RWPE1 (cell line): ENCODE data around the gene TSPO.
A peak's percentile ranks its signal among the peaks of the same experiment; 100 is the strongest.

Source experiments
- CTCF ChIA-PET: fragments of 350-600 bp; sonication (Branson Sonifier 250); formaldehyde crosslinking; extraction: SDS; loops from one replicate; lab custom pipeline; 2021; lab: Yijun Ruan, JAX
- POLR2A ChIA-PET: fragments of 400-600 bp; formaldehyde crosslinking; extraction: SDS; loops from one replicate; lab custom pipeline; 2020; ENCODE audit warnings: antibody characterized with exemption; ENCODE audit not compliant: low non-redundant PET; lab: Yijun Ruan, JAX
- DNase-seq: peaks from one replicate; pipeline ENCODE4 v3.0.0; 2012; ENCODE audit warnings: low spot score
- H3K27ac ChIP-seq: fragments of 450-650 bp; 2 replicates; pipeline ENCODE4 v1.5.1; 2017
- TF ChIP-seq, protein P1 (sequence below): fragments of 450-650 bp; conservative IDR thresholded peaks from 2 replicates; pipeline ENCODE4 v1.5.1; 2017; ENCODE audit warnings: low read depth, mild to moderate bottlenecking

TSPO gene

DNA sequence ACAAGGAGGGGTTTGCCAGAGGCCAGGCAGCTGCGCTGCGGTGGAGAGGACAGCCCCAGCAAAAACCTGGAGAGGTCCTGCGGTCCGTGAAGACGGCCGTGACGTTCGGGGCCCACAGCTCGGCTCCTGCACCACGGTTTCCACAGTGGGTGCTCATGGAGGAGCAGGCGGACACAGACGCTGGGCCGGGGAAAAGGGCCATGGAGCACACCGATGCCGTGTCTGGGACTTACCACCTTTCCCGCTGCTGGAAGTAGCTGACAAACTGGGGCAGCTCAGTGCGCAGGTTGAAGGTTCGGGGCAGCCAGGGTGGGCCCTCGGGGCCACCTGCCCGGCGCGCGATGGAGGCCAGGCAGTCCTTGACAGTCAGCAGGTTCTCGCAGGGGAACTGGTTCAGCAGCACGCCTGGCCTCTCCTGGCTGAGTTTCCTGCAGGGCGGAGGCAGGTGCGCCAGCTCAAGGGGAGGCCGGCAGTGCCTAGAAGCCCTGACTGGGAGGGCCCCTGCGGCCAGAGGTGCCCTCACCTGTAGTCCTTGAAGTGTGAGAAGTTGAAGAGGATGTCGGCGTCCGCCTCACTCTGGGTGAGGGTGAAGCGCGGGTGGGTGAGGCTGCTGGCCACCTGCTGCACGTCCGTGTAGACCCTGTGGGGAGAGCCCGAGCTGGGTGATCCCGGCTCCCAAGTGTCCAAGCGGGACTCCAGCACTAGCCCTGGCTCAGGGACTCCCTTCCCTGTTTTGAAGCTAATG lies 22.8 kb downstream of the TSPO start:
- DNase-seq, result no peak
- ChIA-PET POLR2A (no interaction called here), CTCF (no interaction called here)
- TF ChIP-seq, protein P1, sequence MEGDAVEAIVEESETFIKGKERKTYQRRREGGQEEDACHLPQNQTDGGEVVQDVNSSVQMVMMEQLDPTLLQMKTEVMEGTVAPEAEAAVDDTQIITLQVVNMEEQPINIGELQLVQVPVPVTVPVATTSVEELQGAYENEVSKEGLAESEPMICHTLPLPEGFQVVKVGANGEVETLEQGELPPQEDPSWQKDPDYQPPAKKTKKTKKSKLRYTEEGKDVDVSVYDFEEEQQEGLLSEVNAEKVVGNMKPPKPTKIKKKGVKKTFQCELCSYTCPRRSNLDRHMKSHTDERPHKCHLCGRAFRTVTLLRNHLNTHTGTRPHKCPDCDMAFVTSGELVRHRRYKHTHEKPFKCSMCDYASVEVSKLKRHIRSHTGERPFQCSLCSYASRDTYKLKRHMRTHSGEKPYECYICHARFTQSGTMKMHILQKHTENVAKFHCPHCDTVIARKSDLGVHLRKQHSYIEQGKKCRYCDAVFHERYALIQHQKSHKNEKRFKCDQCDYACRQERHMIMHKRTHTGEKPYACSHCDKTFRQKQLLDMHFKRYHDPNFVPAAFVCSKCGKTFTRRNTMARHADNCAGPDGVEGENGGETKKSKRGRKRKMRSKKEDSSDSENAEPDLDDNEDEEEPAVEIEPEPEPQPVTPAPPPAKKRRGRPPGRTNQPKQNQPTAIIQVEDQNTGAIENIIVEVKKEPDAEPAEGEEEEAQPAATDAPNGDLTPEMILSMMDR, result no peak
- peak overlapping the region; percentile 62 for H3K27ac ChIP-seq

DNA sequence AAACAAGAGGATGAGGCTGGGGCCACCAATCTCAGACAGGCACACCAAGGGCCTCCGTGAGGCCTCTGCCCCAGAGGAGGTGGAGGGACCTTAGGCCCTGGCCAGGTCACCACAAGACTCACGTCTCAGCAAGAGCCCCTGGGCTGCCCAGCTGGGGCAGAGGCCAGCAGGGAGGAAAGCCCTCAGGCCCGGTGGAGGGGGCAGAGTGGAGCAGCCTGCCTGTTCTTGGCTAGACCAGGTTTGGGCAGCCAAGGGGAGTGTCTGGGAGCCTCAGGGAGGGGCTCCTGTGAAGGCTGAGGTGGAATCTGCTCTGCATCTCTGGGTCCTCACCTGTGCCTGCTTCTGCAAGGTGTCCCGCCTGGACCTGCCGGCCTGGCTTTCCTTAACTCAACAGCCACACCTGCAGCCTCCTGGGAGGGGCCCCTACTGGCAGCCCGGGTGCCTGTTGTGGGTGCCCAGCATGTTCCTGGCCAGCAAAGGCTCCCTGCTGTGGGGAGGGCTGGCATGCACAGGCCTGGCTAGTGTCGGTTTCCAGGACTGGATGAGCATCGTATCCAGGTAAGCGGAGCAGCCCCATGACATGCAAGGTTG lies 23.7 kb downstream of the TSPO start:
- TF ChIP-seq, protein P1, result no peak
- no peak for DNase-seq
- POLR2A ChIA-PET, result no interaction called here
- CTCF ChIA-PET, result no interaction called here
- H3K27ac ChIP-seq, result peak overlapping the region; percentile 62

DNA sequence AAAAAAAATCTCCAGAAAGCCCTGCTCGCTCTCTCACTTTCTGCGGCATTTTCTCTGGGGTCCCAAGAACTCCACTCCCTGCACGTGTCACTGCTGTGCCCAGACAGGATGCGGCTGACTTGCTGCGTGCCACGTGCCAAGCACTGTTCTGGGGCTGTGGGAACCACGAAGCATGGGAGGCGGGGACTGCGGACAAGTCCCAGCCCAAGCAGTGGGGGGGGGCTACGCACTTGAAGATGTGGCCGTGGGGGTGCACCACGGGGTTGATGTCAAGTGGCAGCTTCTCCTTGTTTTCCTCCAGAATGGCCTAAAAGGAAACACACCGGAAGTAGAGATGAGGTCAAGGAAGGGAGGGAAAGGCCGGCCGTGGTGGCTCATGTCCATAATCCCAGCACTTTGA lies 24.7 kb downstream of the TSPO start:
- DNase-seq, result no peak
- peak overlapping the region; percentile 62 for H3K27ac ChIP-seq
- ChIA-PET CTCF (no interaction called here), POLR2A (no interaction called here)
- TF ChIP-seq, protein P1, result no peak

DNA sequence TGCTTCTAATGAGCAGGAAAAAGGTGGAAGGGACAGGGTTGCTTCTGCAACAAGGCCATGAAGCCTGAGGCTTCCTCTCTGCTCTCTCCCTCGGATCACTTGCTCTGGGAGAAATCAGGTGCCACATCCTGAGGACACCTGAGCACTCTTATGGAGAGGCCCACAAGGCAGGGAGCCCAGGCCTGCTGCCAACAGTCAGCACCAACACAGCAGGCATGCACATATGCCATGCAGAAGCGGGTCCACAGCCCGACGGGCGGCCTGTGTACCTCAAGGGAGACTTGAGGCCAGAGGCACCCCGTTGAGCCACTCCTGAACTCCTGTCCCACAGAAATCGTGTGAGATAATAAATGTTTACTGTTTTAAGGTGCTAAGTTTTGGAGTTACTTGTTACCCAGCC lies 26.1 kb downstream of the TSPO start:
- no peak for DNase-seq
- CTCF ChIA-PET, result no interaction called here
- POLR2A ChIA-PET, result no interaction called here
- peak overlapping the region; percentile 49 for H3K27ac ChIP-seq
- TF ChIP-seq, protein P1, result no peak

DNA sequence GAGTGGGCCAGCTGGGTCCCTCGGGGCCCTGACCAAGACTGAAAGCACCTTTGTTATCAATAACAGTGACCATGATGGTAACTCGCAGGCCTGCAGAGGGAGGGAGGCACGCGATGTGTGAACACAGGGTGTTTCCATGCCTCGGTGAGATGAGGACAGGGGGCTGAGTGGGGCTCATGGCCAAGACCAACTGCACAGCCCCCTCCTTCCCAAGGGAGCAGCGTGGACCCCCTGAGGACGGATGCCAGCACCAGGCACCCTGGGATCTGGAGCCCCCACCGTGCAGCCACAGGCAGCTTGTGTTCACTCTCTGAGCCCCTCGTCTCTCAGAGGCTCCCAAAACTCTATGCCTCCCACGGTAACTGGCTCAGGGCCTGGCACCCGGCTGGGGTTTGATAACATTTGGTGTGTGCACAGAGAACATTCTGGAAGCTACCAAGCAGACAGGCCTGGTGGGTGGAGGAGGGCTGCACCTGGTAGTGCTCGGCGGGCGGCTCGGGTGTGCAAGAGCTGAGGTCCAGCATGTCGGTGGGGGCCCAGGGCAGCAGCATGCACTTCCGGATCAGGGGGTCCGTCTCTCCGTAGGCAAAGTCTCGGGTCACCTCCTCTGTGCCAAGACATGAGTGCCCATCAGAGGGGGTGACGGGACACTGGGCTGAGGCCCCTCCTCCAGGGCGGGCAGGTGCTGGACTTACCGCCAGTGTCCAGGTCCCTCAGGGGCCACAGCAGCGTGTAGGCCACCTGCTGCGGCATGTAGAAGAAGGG lies 28.0 kb downstream of the TSPO start:
- ChIA-PET POLR2A (no interaction called here), CTCF (no interaction called here)
- DNase-seq, result no peak
- TF ChIP-seq, protein P1, result no peak
- H3K27ac ChIP-seq, result peak overlapping the region; percentile 49; the same call in 1 of the 2 replicates

DNA sequence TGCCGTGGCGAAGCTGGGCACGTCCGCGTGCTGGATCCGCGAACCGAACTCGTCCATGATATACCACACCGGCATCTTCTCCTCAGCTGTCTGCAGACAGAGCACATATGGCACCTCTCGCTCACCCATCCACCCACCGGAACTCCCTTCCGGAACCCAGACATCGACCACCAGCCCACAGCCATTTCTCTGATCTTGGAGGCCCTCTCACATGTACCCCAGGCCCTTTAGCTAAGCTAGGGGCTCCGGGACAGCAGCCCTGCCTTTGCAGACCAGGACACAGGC lies 28.5 kb downstream of the TSPO start:
- DNase-seq, result no peak
- TF ChIP-seq, protein P1, result no peak
- H3K27ac ChIP-seq, result no peak overlapping the region; the same call in 1 of the 2 replicates
- CTCF ChIA-PET, result no interaction called here
- POLR2A ChIA-PET, result no interaction called here
